GM12891 (cell line): ENCODE data around the gene FOXN3.

Experiments used
- PAX5 ChIP-seq: IDR thresholded peaks from 2 replicates; pipeline ENCODE4 v1.6.1; 2011; ENCODE audit warnings: low read length, moderate library complexity, mild to moderate bottlenecking; ENCODE audit not compliant: insufficient read depth, severe bottlenecking
- POLR2A ChIP-seq: IDR thresholded peaks from 2 replicates; pipeline ENCODE4 v1.6.1; 2011; ENCODE audit warnings: low read depth, low read length, control low read depth
- POLR2AphosphoS5 ChIP-seq: IDR thresholded peaks from 2 replicates; pipeline ENCODE4 v1.6.1; 2011; ENCODE audit warnings: low read depth, low read length, control low read depth
- POU2F2 ChIP-seq: IDR thresholded peaks from 2 replicates; pipeline ENCODE4 v1.6.1; 2011; ENCODE audit warnings: low read depth, mild to moderate bottlenecking, control low read depth, low read length, moderate library complexity
- SPI1 ChIP-seq: IDR thresholded peaks from 2 replicates; pipeline ENCODE4 v1.6.1; 2011; ENCODE audit warnings: low read depth, low read length, control low read depth
- TAF1 ChIP-seq: IDR thresholded peaks from 2 replicates; pipeline ENCODE4 v1.6.1; 2011; ENCODE audit warnings: low read depth, low read length, control low read depth

DNA sequence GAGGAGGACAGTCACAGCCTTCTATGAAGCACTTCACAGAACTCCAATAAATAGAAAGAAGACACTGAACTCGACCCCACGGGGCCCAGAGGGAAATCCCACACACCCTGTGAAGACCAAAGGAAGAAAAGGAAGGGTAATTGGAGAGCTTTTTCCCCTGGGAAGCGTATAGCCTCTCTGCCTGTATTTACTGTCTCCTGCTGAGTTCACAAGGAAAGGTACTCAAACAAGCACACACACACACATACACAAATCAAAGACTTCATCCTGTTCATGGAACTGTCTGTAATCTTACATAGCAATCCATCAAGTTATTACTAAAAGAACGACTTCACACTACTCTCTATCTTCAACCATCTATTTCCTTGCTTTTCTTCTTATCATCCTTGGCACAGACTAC lies 15.3 kb downstream of the FOXN3 start:
- TF ChIP-seq TAF1 (no peak), POLR2A (no peak), POLR2AphosphoS5 (no peak), SPI1 (no peak), POU2F2 (no peak), PAX5 (no peak)
